Nephron (organoid): ENCODE results near the gene ZNF302.

Experiments used
- H3K27ac Mint-ChIP-seq, 3 experiments: 2 replicates each; pipeline ENCODE4 v1.8.0; 2020; ENCODE audit warnings: mixed read lengths in 3 of 3, mild to moderate bottlenecking in 2 of 3, moderate library complexity in 1 of 3
- H3K27me3 Mint-ChIP-seq: 2 replicates; pipeline ENCODE4 v1.8.0; 2021; ENCODE audit warnings: low read depth, mild to moderate bottlenecking, moderate library complexity, mixed read lengths
- H3K36me3 Mint-ChIP-seq: 2 replicates; pipeline ENCODE4 v1.8.0; 2020; ENCODE audit warnings: low read depth, mixed read lengths
- H3K4me1 Mint-ChIP-seq: 2 replicates; pipeline ENCODE4 v1.8.0; 2020; ENCODE audit warnings: mixed read lengths
- H3K4me3 Mint-ChIP-seq, 3 experiments: 2 replicates each; pipeline ENCODE4 v1.8.0; 2020; ENCODE audit warnings: mild to moderate bottlenecking in 3 of 3, mixed read lengths in 3 of 3, moderate library complexity in 2 of 3
- H3K9me3 Mint-ChIP-seq: 2 replicates; pipeline ENCODE4 v1.8.0; 2020; ENCODE audit warnings: mixed read lengths
- TF ChIP-seq, protein P1 (sequence below), 3 experiments: fragments of 200-600 bp; sonication (generic); IDR thresholded peaks; one replicate each; pipeline ENCODE4 v1.5.0; 2021; ENCODE audit warnings: antibody characterized with exemption in 3 of 3; ENCODE audit not compliant: unreplicated experiment in 3 of 3

Gene ZNF302

DNA sequence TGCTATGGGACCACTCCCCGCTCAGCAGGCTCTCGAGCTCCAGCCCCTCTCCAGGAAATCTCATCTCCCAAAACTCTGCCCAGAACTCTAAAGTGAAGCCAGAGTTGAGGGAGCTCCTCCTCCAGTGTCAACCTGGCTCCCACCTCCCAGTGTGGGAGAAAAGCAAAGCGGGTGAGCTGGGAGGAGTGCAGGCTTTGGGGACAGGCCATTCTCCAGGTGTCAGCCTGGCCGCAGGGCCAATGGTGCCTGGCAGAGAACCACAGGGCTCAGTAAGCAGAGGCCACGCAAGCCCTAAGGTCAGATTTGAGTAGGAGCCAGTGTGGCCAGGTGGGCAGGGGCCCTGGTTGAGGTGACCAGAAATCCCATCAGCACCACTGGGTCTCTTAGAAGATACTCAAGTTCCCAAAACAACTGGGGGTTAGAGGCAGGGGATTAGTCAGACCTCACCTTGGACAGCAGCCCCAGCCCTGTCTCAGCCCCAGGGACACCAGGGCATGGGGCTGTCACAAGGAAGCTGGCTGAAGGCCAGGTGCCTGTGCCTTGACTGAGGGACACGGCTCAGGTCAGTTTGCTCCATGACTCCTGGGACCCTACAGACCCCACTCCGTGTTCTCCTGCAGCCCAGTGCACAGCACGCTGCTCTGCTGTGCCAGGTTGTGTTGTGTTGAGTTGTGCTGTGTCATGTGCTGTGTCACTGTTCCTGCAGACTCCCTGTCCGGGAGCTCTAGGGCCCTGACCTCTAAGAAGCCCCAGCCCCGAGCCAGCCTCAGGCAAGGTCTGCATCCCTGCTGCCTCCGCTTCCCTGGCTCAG, 53.7 kb downstream of the ZNF302 start:
- H3K9me3 Mint-ChIP-seq, result peaks cover 10% of the 10 kb centered on the region
- H3K27ac Mint-ChIP-seq, result no peak overlapping the region
- H3K4me3 Mint-ChIP-seq, result peak overlapping the region; percentile 50 to 69 (median 67)
- H3K4me1 Mint-ChIP-seq, result peaks cover 14% of the 10 kb centered on the region
- TF ChIP-seq, protein P1, sequence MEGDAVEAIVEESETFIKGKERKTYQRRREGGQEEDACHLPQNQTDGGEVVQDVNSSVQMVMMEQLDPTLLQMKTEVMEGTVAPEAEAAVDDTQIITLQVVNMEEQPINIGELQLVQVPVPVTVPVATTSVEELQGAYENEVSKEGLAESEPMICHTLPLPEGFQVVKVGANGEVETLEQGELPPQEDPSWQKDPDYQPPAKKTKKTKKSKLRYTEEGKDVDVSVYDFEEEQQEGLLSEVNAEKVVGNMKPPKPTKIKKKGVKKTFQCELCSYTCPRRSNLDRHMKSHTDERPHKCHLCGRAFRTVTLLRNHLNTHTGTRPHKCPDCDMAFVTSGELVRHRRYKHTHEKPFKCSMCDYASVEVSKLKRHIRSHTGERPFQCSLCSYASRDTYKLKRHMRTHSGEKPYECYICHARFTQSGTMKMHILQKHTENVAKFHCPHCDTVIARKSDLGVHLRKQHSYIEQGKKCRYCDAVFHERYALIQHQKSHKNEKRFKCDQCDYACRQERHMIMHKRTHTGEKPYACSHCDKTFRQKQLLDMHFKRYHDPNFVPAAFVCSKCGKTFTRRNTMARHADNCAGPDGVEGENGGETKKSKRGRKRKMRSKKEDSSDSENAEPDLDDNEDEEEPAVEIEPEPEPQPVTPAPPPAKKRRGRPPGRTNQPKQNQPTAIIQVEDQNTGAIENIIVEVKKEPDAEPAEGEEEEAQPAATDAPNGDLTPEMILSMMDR (IDR thresholded peaks at IDR 0.05; ENCODE audit: unreplicated experiment in 3 of 3), result no peak
- H3K36me3 Mint-ChIP-seq, result peaks cover 18% of the 10 kb centered on the region
- no peaks in the 10 kb centered on the region for H3K27me3 Mint-ChIP-seq

DNA sequence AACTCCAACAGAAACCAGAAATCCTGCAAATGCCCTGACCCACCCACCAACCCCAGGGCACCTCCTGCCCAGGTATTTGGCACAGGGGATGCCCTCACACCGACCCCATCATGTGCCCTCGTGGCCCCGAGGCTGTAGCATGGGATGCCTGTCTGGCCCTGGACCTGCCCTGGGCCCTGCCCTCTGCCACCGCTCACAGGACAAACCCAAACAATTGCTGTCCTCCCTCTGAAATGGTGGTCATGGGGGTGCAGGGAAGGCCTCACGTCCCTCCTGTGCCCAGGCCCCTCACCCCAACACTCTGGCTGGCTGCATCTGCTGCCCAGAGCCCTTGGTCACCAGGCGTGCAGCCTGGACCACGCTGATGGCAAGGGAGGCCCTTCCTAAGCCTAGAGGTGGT, 54.5 kb downstream of the ZNF302 start:
- H3K4me3 Mint-ChIP-seq, result peak overlapping the region; percentile 50 to 69 (median 67)
- H3K36me3 Mint-ChIP-seq, result peaks cover 24% of the 10 kb centered on the region

DNA sequence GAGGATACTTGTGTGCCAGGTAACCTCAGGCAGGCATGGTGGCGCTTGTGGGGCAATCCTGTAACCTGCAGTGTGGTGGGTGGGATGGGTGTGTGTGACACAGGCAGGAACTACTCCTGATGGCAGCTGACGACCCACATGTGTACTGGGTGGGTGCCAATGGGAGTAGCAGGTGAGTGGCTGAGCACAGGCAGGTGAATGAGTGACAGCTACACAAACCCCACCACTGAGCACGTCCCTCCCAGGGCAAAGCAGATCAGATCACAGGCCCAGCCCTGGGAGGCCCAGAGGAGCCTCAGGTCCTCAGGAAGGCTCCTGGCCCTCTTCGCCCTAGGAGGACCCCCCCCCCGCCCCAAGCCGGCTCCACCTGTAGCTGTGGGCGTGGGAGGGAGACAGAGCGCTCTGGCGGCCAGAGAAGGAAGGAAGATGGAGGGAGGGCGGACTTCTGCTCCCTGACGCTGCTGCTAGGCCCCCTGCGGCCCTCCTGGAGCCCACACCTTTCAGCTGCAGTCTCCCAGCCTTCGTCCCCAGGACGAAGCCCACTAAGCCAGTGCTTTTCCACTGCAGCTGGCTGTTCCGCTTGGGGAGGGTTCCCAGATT, 55.2 kb downstream of the ZNF302 start:
- TF ChIP-seq, protein P1 (IDR thresholded peaks at IDR 0.05; ENCODE audit: unreplicated experiment in 3 of 3), result no peak
- peak overlapping the region; percentile 62 to 73 (median 65) for H3K4me3 Mint-ChIP-seq
- H3K4me1 Mint-ChIP-seq, result peaks cover 14% of the 10 kb centered on the region
- peaks cover 32% of the 10 kb centered on the region for H3K36me3 Mint-ChIP-seq
- no peaks in the 10 kb centered on the region for H3K27me3 Mint-ChIP-seq
- peaks cover 12% of the 10 kb centered on the region for H3K9me3 Mint-ChIP-seq
- peak overlapping the region in 1 of 3 experiments; percentile 97 for H3K27ac Mint-ChIP-seq

More for the DNA sequence above, 54.5 kb downstream of the ZNF302 start:
- TF ChIP-seq, protein P1 (IDR thresholded peaks at IDR 0.05; ENCODE audit: unreplicated experiment in 3 of 3), result no peak
- Mint-ChIP-seq H3K4me1 (peaks cover 14% of the 10 kb centered on the region), H3K9me3 (peaks cover 12% of the 10 kb centered on the region), H3K27ac (no peak overlapping the region), H3K27me3 (no peaks in the 10 kb centered on the region)

DNA sequence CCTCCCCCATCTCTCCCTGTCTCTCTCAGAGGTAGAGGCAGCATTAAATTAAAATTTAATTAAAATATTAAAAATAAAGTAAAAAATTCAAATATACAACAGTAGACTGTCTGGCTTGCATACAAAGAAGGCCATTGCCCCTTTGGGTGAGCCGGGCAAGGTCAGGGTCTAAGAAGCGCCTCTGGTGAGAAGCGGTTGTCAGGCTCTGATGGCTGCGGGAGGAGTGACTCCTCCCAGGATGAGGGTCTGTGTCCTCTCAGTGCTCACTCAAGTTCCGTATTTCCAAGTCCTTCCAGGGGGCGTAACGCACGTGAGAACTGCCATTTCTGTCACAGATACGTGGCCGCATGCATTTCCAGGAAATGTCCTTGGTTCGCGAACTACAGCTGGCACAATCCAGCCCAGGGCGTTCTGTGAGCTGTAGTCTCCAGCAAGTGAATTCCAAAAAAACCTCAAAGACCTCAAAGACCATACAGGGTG, 55.8 kb downstream of the ZNF302 start:
- Mint-ChIP-seq H3K4me3 (peak overlapping the region; percentile 88 to 96 (median 94)), H3K36me3 (peaks cover 38% of the 10 kb centered on the region), H3K9me3 (peaks cover 16% of the 10 kb centered on the region), H3K27me3 (no peaks in the 10 kb centered on the region), H3K4me1 (peaks cover 14% of the 10 kb centered on the region), H3K27ac (peak overlapping the region; percentile 97 to 99 (median 97))
- TF ChIP-seq, protein P1 (IDR thresholded peaks at IDR 0.05; ENCODE audit: unreplicated experiment in 3 of 3), result no peak

DNA sequence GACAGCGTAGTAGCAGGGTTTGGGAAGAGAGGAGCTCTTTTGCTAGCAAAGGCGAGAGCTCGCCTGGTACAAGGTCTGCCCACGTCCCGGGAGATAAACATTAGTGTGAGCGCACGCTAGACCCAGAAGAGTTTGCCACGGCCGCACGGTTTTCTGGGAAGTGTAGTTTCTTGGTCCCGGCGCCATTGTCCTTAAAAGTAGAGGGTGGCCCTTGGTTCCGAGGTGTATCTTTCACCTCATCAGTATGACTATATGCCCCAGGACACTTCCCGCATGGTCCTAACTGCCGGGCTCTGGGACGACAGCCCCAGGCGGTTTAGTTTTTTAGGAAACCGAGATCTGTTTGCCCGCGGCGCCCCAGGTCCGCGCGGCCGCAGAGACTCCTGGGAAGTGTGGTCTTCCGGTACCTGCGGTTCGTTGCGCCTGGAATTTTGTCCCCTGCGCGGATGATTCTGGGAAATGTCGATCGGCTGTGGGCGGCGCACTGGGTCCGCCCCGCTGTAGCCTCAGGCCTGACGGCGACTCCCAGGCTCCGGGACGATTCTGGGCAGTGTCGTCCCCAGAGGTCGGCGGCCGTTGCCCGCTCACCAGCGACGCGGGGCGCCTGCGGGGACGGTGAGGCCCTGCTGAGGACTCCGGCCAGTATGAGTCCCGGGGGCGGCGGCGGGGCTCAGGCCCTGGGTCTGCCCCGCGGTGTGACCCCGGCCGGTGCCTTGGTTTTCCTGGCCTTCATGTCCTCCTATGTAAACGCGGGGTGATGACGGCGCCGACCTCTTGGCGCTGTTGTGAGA, 56.5 kb downstream of the ZNF302 start, which contains the start of gene ZNF181:
ZNF181 (plus strand) TSS at position 498 of the 791 bp plus-strand sequence. CDS start 795 bp downstream, outside the sequence.
- Mint-ChIP-seq H3K36me3 (peaks cover 44% of the 10 kb centered on the region), H3K4me3 (peak within 1 kb of the TSS; percentile 88 to 96 (median 94)), H3K9me3 (peaks cover 21% of the 10 kb centered on the region), H3K27ac (peak within 1 kb of the TSS; percentile 97 to 99 (median 97)), H3K27me3 (no peaks in the 10 kb centered on the region), H3K4me1 (peaks cover 14% of the 10 kb centered on the region)
- TF ChIP-seq, protein P1 (IDR thresholded peaks at IDR 0.05; ENCODE audit: unreplicated experiment in 3 of 3), result no peak
